ENCODE data around the gene TIFAB. TPM values are rescaled to one million over a fixed set of nuclear protein-coding genes. Genes with fewer than 3 reads are reported as not detected.

Gene TIFAB
- polyA plus RNA-seq, 1 experiment, result not detected

DNA sequence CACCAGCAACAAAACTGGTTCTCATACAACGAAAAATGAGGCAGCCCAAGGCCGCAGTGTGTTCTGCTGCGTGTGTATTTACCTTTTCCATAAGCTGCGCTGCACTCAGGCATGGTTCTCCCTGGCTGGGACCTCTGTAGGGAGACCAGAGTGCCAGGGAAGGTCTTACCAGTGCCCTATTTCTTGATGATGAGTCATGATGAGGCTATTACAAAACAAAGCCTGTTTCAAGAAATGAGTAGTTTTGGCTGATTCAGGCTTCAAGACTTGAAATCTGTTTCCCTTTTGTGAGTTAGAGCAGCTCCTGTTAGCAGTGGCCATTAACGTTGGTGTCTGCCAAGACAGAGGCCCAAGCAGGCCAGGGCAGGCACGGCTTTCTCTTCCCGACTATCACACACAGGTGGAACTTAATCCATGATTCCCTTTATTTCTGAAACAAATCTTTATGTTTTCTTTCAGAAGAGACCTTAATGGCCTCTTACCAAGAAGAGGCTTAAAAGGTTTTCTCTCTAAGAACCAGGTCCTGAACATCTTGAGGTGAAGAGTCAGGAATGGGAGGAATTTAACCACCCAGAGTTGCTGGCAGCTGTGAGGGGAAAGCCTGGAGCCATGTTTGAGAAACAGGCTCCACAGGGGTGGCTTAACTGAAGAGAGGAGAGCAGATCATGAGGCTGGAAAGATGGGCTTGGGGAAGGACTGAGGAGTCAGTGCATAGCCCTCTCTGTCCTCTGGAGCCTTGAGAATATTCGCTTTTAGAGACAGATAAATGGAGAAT, 41.4 kb upstream of the TIFAB start:
- ChIA-PET CTCF (interaction anchor here (0.7 to 4.5 kb wide), 10 partner anchors 10 to 684 kb away, joined by 3 to 27 read pairs (median 4); no protein-coding TSS in a partner anchor), POLR2A (no interaction called here)
- DNase-seq (ENCODE audit: low read depth), result peak; percentile 75
- no peak overlapping the region for H3K4me3 ChIP-seq (ENCODE audit: low read depth, low read length)
- 0 out of 2 replicates have a peak, but pooled peaks cover 2% of the 10 kb centered on the region for H3K27me3 ChIP-seq (ENCODE audit: control insufficient read depth, insufficient read depth, low read length)
- H3K36me3 ChIP-seq (ENCODE audit: control insufficient read depth, insufficient read depth, low read length), result no peaks in the 10 kb centered on the region
- TF ChIP-seq, protein P1, sequence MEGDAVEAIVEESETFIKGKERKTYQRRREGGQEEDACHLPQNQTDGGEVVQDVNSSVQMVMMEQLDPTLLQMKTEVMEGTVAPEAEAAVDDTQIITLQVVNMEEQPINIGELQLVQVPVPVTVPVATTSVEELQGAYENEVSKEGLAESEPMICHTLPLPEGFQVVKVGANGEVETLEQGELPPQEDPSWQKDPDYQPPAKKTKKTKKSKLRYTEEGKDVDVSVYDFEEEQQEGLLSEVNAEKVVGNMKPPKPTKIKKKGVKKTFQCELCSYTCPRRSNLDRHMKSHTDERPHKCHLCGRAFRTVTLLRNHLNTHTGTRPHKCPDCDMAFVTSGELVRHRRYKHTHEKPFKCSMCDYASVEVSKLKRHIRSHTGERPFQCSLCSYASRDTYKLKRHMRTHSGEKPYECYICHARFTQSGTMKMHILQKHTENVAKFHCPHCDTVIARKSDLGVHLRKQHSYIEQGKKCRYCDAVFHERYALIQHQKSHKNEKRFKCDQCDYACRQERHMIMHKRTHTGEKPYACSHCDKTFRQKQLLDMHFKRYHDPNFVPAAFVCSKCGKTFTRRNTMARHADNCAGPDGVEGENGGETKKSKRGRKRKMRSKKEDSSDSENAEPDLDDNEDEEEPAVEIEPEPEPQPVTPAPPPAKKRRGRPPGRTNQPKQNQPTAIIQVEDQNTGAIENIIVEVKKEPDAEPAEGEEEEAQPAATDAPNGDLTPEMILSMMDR (IDR thresholded peaks at IDR 0.05; ENCODE audit: insufficient read depth, low read depth, low read length), result no peak

DNA sequence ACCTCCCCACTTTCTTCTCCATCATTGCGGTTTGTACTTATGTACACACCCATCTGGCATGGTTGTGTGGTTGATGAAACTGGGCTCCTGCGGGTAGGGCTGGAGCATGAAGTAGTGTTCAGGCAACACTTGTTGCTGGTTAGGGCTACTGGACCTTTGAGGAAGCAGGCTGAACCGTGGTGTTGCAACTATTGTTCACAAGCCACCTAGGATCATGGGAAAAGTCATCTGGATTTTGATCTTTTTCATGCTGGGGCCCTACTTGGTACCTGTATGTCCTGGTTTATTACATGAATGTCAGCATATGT, 40.1 kb upstream of the TIFAB start:
- CTCF ChIA-PET, result interaction anchor here (0.6 to 4.5 kb wide), 6 partner anchors 11 to 237 kb away, joined by 3 to 27 read pairs (median 5); no protein-coding TSS in a partner anchor
- TF ChIP-seq, protein P1 (IDR thresholded peaks at IDR 0.05; ENCODE audit: insufficient read depth, low read depth, low read length), result no peak
- DNase-seq (ENCODE audit: low read depth), result no peak
- H3K27me3 ChIP-seq (ENCODE audit: control insufficient read depth, insufficient read depth, low read length), result no peaks in the 10 kb centered on the region
- no peak overlapping the region for H3K4me3 ChIP-seq (ENCODE audit: low read depth, low read length)
- H3K36me3 ChIP-seq (ENCODE audit: control insufficient read depth, insufficient read depth, low read length), result no peaks in the 10 kb centered on the region
- POLR2A ChIA-PET, result no interaction called here

DNA sequence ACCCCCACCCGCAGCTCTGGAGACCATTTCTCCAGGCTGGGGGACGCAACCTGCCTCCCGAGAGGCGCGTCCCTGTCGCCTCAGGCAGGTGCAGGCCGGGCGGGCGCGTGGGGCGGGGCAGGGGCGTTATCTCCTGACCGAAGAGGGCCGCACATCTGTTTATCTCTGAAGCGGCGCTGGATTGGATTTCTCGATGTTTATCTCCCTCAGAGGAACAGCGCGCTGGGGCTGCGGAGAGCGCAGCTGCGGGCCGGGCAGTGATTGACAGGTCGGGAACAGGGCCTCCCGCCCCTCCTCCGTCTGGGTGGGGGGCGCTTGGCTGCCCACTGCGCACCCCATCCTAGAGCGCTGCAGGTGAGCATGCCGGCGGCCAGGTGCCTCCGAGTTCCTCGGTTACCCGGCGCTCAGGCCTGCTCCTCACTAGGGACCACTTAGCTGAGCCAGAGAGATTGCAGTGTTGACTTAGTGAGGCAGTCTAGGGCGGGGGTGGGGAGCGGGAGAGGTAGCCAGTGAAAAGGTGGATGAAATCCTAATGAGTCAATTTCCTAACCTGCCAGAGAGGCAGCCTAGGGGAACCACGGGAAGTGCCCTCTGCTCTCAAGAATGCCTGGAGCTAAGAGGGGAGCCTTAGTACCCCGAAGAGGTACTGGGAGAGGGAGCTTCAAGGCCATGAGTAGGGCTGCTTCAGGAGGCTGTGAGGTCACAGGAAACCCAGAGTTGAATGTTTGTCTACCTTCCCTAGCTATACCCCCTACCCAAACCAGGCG, 39.6 kb upstream of the TIFAB start:
- no peak for DNase-seq (ENCODE audit: low read depth)
- TF ChIP-seq, protein P1 (IDR thresholded peaks at IDR 0.05; ENCODE audit: insufficient read depth, low read depth, low read length), result no peak
- Histone ChIP-seq H3K36me3 (ENCODE audit: control insufficient read depth, insufficient read depth, low read length) (no peaks in the 10 kb centered on the region), H3K4me3 (ENCODE audit: low read depth, low read length) (no peak overlapping the region), H3K27me3 (ENCODE audit: control insufficient read depth, insufficient read depth, low read length) (no peaks in the 10 kb centered on the region)
- ChIA-PET POLR2A (no interaction called here), CTCF (interaction anchor here (0.9 to 4.5 kb wide), 6 partner anchors 12 to 69 kb away, joined by 3 to 27 read pairs (median 5); no protein-coding TSS in a partner anchor)

DNA sequence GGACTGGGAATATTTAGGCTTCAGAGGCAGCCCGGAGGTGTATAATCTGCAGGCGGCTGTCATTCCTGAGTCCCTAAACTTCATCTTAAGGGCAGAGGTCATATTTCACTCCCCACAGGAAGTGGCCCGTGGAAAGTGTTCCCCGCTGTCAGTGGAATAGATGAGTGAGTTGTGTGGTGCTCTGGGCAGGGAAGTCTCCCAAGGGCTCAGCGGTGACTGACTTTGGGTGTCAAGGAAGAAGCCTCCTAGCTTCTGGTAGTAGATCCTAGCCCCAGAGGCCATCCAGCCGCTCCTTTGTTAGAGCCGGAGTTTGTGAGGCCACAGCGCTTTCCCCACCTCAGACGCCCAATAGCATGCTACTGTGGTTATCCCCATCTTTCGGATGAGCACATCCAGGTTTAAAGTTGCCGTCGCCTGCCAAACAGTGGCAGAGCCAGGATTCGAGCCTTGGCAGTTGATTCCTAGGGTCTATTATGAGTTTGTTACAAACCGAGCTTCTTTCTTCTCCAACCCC, 38.9 kb upstream of the TIFAB start:
- ChIA-PET POLR2A (no interaction called here), CTCF (interaction anchor here (0.9 to 4.4 kb wide), 2 partner anchors 24 to 61 kb away, joined by 4 to 21 read pairs; no protein-coding TSS in a partner anchor)
- Histone ChIP-seq H3K27me3 (ENCODE audit: control insufficient read depth, insufficient read depth, low read length) (no peaks in the 10 kb centered on the region), H3K4me3 (ENCODE audit: low read depth, low read length) (no peak overlapping the region), H3K36me3 (ENCODE audit: control insufficient read depth, insufficient read depth, low read length) (no peaks in the 10 kb centered on the region)
- DNase-seq (ENCODE audit: low read depth), result no peak
- TF ChIP-seq, protein P1 (IDR thresholded peaks at IDR 0.05; ENCODE audit: insufficient read depth, low read depth, low read length), result no peak

Data from BJ (cell line).